ENCODE data around the gene PTPRC. TPM values are rescaled to one million over a fixed set of nuclear protein-coding genes. Genes with fewer than 3 reads are reported as not detected.

Gene PTPRC
- total RNA-seq, 1 experiment from 2014 or later, result 1.4 TPM

DNA sequence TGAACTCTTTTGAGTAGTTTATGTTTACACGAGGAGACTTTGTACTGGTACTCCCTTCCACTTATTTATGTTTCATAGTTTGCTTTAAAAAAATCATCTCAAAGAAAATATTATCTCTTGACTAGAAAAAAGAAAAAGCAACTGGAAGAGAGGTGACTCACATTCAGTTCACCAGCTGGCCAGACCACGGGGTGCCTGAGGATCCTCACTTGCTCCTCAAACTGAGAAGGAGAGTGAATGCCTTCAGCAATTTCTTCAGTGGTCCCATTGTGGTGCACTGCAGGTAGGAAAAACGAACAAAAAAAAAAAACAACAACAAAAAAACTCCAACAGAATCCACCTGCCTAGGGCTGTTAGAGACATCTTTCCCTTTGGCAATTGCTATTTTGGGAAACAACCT lies 102.9 kb downstream of the PTPRC start:
- no TSS peak for BruUV-seq (replicated peaks)
- H3K4me1 ChIP-seq (ENCODE audit: control insufficient read depth, insufficient read depth, low read length), result no peaks in the 10 kb centered on the region
- H3K4me3 ChIP-seq (ENCODE audit: low read depth in 2 of 2, low read length in 2 of 2), result no peak overlapping the region
- H3K27ac ChIP-seq (ENCODE audit: low read length), result no peak overlapping the region
- in situ Hi-C loops (cut with HindIII; ENCODE audit: low pct_unique_long_range_greater_than_20kb, low sequenced_read_pairs), result no loop called here
- CTCF ChIA-PET, result no interaction called here
- intact Hi-C loops (cut with micrococcal nuclease; ENCODE audit: unreplicated experiment), result no loop called here
- POLR2A ChIA-PET, result no interaction called here
- TF ChIP-seq SIN3A (IDR thresholded peaks at IDR 0.05; ENCODE audit: borderline replicate concordance, insufficient read depth, low read depth, low read length) (no peak), TCF7L2 (IDR thresholded peaks at IDR 0.05; ENCODE audit: low read depth, low read length) (no peak), POLR2AphosphoS5 (IDR thresholded peaks at IDR 0.05; ENCODE audit: low read depth, low read length) (no peak)
- TF ChIP-seq, protein P1, sequence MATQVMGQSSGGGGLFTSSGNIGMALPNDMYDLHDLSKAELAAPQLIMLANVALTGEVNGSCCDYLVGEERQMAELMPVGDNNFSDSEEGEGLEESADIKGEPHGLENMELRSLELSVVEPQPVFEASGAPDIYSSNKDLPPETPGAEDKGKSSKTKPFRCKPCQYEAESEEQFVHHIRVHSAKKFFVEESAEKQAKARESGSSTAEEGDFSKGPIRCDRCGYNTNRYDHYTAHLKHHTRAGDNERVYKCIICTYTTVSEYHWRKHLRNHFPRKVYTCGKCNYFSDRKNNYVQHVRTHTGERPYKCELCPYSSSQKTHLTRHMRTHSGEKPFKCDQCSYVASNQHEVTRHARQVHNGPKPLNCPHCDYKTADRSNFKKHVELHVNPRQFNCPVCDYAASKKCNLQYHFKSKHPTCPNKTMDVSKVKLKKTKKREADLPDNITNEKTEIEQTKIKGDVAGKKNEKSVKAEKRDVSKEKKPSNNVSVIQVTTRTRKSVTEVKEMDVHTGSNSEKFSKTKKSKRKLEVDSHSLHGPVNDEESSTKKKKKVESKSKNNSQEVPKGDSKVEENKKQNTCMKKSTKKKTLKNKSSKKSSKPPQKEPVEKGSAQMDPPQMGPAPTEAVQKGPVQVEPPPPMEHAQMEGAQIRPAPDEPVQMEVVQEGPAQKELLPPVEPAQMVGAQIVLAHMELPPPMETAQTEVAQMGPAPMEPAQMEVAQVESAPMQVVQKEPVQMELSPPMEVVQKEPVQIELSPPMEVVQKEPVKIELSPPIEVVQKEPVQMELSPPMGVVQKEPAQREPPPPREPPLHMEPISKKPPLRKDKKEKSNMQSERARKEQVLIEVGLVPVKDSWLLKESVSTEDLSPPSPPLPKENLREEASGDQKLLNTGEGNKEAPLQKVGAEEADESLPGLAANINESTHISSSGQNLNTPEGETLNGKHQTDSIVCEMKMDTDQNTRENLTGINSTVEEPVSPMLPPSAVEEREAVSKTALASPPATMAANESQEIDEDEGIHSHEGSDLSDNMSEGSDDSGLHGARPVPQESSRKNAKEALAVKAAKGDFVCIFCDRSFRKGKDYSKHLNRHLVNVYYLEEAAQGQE (IDR thresholded peaks at IDR 0.05; ENCODE audit: insufficient read depth in 1 of 2, low read depth in 2 of 2, low read length in 1 of 2), result no peak
- TF ChIP-seq, protein P2, sequence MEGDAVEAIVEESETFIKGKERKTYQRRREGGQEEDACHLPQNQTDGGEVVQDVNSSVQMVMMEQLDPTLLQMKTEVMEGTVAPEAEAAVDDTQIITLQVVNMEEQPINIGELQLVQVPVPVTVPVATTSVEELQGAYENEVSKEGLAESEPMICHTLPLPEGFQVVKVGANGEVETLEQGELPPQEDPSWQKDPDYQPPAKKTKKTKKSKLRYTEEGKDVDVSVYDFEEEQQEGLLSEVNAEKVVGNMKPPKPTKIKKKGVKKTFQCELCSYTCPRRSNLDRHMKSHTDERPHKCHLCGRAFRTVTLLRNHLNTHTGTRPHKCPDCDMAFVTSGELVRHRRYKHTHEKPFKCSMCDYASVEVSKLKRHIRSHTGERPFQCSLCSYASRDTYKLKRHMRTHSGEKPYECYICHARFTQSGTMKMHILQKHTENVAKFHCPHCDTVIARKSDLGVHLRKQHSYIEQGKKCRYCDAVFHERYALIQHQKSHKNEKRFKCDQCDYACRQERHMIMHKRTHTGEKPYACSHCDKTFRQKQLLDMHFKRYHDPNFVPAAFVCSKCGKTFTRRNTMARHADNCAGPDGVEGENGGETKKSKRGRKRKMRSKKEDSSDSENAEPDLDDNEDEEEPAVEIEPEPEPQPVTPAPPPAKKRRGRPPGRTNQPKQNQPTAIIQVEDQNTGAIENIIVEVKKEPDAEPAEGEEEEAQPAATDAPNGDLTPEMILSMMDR (IDR thresholded peaks at IDR 0.05), result no peak
- no peaks in the 10 kb centered on the region for H3K9me3 ChIP-seq (ENCODE audit: control insufficient read depth, insufficient read depth, low read depth, low read length)
- H3K27me3 ChIP-seq (ENCODE audit: control insufficient read depth, insufficient read depth, low read length), result no peaks in the 10 kb centered on the region
- ATAC-seq (no peak), DNase-seq (ENCODE audit: low read depth, low spot score) (no peak)
- H3K36me3 ChIP-seq (ENCODE audit: control insufficient read depth, insufficient read depth, low read length), result no peaks in the 10 kb centered on the region

DNA sequence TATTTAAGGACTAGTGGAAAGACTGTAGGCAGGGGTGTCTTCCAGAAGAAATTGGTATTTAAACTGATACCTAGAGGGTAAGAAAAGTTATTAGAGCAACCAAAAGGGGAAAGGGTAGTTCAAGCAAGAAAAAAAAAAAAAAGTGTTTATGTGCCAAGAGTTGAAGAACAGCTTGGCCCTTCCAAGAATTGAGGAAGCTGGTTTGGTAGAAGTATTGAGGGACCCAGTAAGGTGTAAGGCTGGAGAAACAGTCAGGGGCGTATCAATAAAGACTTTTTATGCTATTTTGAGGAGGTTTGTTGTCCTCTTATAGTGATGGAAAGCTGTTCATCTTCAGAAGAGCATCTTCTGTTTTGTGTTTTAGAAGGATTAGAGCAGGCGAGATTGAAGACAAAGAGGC lies 108.3 kb downstream of the PTPRC start:
- BruUV-seq (replicated peaks), result no TSS peak
- DNase-seq (ENCODE audit: low read depth, low spot score) (no peak), ATAC-seq (no peak)
- TF ChIP-seq TCF7L2 (IDR thresholded peaks at IDR 0.05; ENCODE audit: low read depth, low read length) (no peak), SIN3A (IDR thresholded peaks at IDR 0.05; ENCODE audit: borderline replicate concordance, insufficient read depth, low read depth, low read length) (no peak), POLR2AphosphoS5 (IDR thresholded peaks at IDR 0.05; ENCODE audit: low read depth, low read length) (no peak)
- TF ChIP-seq, protein P2 (IDR thresholded peaks at IDR 0.05), result no peak
- TF ChIP-seq, protein P1 (IDR thresholded peaks at IDR 0.05; ENCODE audit: insufficient read depth in 1 of 2, low read depth in 2 of 2, low read length in 1 of 2), result no peak
- ChIA-PET CTCF (no interaction called here), POLR2A (no interaction called here)
- H3K27me3 ChIP-seq (ENCODE audit: control insufficient read depth, insufficient read depth, low read length), result no peaks in the 10 kb centered on the region
- H3K36me3 ChIP-seq (ENCODE audit: control insufficient read depth, insufficient read depth, low read length), result no peaks in the 10 kb centered on the region
- intact Hi-C loops (cut with micrococcal nuclease; ENCODE audit: unreplicated experiment), result no loop called here
- in situ Hi-C loops (cut with HindIII; ENCODE audit: low pct_unique_long_range_greater_than_20kb, low sequenced_read_pairs), result no loop called here
- no peaks in the 10 kb centered on the region for H3K9me3 ChIP-seq (ENCODE audit: control insufficient read depth, insufficient read depth, low read depth, low read length)
- no peaks in the 10 kb centered on the region for H3K4me1 ChIP-seq (ENCODE audit: control insufficient read depth, insufficient read depth, low read length)
- no peak overlapping the region for H3K27ac ChIP-seq (ENCODE audit: low read length)
- H3K4me3 ChIP-seq (ENCODE audit: low read depth in 2 of 2, low read length in 2 of 2), result no peak overlapping the region
